ENCODE data around the gene FAM20C.
"Not testable (repeated sequence)": the region's sequence is repeated elsewhere in the genome, so short reads cannot be mapped to it uniquely, and the experiment has no call there.

FAM20C gene

DNA sequence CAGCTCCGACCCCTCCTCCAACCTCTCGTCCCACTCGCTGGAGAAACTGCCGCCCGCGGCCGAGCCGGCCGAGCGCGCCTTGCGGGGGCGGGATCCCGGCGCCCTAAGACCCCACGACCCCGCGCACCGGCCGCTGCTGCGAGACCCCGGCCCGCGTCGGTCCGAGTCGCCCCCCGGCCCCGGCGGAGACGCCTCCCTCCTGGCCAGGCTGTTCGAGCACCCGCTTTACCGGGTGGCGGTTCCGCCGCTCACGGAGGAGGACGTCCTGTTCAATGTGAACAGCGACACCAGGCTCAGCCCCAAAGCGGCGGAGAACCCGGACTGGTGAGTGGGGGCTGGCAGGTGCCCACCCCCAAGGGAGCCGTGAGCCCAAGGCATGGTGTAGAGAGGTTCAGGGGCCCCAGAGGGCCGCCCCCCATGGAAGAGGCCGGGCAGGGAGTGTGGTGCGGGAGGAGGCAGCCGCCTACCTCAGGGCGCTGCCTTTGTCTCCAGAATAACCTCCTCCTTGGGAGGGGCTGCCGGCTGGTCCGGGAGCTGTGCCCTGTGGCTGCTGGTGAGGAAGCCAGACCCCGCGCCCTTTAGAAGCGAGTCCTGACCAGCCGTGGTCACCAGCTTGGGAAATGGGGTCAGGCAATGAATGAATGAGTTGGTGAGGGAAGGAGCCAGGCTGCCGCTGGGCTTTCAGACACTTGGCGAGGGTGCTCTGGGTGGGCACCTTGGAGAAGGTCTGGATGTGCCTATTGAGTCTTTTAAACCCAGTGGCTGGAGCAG is 1.3 kb downstream of the FAM20C start:
- no peak for DNase-seq

DNA sequence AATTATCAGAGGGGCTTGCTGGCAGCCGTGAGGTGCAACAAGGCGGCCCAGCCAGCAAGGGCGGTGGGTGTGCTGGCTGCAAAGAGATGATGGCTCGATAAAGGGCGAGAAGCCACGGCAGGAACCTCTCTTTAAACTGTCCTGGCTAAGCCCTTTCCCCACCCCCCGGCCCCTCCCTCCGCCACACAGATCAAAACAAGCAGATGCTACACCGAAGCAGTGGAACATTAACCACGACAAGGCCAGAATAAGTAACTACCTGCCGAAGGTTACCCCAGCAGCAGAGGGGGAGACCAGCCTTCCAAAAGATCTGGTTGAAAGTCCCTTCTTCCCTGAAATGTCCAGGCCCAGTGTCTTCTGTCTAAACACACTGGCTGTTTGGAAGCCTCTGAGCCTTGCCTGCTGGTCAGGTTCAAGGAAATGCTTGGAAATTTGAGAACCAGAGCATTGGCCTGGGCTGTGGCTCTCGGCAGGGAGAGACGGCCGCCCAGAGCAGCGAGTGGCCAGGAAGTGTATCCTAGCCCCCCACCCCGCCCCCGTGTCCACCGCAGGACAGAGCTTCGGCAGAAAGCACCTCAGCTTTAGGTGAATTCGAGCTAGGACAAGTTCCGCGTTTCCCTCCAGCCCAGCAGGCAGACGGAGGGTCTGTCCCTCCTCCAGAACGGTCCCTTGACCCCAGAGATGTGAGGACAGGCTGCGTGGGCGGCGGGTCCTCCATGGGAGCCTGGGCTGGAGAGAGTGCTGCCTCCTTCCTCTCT is 2.1 kb downstream of the FAM20C start:
- DNase-seq: no peak

DNA sequence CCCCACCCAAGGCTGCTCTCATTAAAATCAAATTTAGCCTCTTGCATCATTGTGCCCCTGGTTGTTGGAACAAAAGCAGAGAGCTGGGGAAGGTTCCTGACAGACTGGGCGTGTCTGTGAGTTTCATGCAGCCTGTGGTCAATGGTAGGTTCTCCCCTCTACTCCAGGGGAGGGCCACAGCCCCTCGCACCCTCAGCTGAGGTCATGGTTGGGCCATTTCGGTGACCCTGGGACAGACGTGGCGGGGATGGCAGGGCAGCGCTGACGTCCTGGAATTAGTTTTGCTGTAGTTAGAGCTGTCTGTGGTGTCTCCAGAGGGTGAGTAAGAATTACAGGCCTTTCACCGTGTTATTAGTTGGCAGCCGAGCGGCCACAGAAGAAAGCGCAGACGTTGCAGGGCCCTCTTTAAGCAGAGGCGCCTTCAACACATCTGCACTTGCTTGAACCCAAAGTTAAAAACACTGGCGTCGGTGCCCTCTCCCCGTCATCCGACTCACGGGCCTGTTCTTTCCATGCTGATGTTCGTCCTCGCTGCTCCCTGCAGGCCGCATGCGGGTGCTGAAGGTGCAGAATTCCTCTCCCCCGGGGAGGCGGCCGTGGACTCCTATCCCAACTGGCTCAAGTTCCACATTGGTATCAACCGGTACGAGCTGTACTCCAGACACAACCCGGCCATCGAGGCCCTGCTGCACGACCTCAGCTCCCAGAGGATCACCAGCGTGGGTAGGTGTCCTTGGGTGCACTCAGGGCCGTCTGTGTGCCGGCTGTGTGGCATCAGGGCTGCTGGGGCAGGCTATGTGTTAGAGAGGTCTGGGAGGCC is 2.8 kb downstream of the FAM20C start:
- no peak for DNase-seq

DNA sequence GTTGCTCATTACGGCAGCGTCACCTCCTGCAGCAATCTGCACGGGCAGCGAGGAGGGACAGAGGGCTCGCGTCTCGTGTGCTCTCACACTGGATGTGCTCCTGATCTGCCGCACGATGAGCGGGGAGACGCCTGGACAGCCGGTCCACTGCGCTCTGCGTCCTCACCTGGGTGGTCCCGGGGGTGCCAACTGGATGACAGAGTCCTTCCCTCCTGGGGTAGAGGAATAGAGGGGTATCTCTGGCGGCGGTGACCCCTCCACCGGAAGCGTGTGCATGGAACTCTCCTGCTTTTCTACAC is 3.4 kb downstream of the FAM20C start:
- no peak for DNase-seq

DNA sequence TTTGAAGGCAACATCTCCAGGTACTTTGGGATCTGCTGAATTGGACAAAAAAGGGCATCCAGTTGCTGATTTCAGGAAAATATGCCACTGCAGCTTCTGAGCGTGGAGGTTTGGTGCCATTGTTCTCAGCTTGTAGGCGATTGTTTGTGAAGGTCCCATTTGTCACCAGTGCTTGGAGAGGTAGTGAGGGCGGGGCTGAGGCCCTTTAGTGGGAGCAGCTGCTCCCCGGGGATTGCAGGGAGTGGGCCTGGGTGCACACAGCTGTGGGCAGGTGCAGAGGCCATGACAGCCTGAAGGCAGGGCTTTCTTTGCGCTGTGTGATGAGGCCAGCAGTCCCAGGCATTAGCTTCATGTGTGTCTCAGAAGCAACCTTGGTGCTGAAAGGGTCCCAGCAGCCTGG is 3.9 kb downstream of the FAM20C start:
- no peak for DNase-seq

DNA sequence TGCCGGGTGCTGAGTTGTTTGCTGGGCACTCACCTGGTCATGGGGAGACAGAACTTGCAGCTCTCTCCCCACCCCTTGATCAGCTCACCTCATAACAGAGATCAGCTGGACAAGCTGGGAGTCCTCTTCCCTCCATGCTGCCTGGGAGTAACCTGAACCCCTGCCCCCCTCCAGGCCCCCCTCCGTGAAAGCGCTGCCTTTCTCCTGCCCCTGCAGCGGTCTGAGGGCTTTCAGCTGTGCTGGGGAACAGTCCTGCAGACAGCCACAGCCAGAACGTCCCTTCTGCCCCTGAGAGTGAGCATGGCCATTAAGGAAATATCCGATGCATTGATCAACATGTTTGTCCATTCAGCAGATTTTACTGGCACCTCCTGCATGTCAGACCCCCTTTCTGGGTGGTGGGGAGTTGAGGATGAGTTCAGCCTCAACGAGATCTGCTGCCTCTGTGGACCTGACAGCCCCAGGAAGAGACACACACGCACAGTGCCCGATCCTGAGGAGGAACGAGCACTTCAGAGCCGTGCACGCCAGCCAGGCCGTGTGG is 4.5 kb downstream of the FAM20C start:
- DNase-seq: no peak

DNA sequence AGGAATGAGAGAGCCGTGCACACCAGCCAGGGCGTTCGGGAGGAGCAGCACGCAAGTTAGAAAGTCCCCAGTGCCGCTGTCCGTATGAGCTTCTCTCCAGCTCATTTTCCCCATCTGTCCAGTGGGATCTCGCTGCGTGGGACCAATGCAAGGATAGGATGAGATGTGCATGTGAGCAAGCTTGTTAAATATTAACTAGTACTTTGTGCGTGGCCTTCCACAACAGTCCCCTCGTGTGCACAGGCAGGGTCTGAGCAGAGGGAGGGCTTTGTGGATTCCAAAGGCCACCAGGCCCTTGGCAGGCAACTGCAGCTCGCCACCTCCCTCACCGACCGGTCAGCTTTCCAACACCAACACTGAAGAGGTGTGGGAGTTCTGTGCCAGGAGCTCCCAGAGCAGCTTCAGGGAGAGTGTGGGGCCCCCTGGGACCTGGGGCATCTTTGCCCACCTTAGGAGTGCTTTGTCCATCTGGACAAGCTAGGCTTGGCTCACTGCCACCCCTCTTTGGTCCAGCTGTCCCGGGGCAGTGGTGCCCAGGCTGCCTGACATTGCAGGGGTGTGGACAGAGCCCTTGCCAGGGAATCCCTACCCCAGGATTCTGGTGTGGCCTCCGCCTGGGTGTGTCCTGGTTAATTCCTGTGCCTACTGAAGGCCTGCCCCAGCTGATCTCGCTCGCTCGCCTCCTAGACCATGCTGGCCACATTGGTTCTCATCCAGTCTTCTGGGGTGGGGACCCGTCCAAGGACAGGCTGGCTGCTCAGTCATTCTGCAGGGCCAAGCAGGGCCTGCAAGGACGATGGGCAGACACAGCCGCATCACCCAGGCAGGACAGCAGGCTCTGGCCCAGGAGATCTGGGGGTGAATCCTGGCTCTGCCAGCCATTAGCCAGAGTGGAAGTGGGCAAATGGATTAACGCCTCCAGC is 5.3 kb downstream of the FAM20C start:
- DNase-seq: no peak

DNA sequence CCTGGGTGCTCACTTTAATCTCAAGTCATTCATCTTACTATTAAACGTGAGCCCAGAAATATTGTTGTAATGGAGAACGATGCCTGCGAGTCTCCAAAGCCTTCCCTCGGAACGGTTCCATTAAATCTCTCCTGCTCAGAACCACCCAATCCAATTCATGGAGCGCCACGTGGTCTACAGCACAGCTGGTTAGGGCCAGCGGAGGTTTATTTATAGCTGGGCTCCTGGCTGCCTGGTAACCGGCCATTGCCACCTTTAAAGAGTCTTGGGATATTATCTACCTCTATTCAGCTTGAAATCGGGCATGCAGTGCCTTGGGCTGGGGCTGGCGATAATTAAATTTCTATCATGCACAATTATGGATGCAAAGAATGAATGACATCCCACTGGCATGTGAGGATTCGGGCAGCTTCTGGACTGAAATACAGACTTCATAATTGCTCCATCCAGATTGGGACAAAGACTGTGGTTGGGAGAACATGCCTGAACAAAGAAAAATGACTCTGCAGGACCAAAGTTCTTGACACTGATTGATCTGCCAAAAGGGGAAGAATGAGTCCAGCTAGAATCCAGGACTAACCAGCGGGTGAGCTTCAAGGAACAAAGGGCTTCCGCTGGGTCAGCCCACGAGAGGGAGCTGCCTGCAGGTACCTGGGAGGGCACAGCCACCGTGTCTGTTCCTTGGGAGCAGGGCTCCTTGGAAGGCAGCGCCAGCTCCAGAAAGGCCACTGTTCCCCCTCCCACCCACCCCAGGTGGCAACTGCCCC is 7.3 kb downstream of the FAM20C start:
- DNase-seq: no peak

DNA sequence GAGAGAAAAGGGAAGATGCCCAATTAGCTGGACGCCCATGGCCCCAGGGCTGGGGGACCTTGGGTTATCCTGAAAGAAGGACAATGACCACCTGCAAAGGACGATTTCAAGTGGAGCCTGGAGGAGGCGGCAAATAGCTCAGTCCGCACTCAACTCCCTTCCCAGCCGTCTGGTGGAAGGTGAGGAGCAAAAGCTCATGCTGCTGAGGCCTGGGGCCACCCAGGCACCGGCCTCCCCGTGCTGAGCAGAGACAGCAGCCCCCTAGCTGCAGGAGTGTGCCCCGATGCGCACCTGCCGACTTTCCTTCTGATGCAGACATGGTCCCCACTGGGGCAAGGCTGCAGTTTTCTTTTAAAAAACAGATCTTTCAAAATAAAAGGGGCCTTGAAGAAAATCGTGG is 7.9 kb downstream of the FAM20C start:
- DNase-seq: no peak

DNA sequence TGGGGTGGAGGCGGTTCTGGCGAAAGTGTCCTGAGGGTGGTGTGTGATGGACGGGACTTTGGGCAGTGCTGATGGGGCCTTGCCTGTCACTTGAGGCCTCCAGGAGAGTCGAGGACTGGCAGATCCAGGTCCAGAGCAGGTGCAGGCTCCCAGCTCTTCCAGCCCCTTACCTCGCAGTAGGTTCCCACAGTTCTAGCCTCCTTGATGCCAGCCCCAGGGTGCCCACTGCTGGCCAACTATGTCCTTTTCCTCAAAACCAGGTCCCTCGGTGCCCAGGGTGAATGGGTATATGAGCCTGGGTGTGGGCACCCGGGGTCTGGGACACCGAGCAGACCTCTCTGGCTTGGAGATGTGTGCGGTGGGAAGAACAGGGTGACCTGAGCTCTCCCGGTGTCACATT is 8.3 kb downstream of the FAM20C start:
- no peak for DNase-seq

DNA sequence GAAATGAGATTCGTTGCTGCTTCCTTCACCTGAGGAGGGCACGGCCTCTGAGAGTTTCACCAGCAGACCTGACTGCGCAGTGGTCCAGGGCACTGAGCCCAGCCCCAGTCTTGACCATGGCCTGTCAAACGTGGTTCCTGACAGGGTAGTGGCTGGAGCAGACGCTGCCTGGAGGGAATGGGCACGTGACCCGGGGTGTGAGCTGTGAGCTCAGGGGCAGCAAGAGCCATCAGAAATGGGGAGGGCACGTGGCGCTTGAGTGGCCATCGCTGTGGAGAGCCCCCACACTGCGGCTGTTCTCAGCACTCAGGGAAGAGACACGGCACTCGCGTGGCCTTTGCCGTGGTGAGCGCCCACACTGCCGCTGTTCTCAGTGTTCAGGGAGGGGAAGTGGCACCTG is 12.0 kb downstream of the FAM20C start:
- DNase-seq: no peak

DNA sequence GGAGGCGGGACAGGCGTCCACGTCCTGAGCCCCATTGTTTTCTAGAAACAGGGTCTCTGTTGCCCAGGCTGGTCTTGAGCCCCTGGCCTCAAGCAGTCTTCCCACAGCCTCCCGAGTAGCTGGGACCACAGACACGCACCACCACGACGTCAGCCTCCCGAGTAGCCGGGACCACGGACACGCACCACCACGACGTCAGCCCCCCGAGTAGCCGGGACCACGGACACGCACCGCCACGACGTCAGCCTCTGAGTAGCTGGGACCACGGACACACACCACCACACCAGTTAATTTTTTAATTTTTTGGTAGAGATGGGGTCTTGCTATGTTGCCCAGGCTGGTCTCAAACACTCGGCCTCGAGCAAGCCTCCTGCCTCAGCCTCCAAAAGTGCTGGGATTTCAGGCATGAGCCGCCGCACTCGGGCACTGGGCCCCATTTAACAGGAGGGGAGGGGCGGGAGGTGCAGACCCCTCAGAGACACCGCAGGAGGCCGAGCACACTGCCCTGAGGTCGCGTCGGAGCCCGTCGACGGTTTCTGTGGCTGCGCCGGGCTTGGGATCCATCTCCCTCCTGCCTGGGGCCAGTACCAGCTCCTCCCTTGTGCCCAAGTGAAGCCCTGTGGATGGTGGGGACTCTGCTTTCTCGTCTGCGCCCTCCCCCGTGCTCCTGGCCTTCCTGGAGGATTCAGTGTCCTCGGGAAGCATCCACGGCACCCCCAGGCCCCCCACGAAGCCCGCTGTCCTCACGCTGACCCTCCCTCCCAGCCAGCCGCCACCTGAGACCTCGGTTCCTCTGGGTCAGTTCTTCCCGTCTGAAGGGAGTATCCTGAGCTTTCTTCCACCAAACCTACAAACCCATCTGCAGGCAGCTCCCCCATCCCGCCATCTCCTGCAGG is 13.0 kb downstream of the FAM20C start:
- no peak for DNase-seq

DNA sequence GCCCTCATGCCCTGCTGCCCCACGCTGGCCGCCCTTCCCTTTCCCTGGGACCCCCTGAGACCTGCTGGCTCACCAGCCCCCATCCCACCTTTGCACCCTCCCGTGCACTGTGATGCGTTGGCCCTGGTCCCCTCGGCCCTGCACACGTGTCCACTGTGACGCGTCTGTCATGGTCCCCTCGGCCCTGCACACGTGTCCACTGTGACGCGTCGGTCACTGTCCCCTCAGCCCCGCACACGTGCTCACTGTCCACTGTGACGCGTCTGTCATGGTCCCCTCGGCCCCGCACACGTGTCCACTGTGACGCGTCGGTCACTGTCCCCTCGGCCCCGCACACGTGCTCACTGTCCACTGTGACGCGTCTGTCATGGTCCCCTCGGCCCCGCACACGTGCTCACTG is 14.0 kb downstream of the FAM20C start:
- not testable (repeated sequence) for DNase-seq

DNA sequence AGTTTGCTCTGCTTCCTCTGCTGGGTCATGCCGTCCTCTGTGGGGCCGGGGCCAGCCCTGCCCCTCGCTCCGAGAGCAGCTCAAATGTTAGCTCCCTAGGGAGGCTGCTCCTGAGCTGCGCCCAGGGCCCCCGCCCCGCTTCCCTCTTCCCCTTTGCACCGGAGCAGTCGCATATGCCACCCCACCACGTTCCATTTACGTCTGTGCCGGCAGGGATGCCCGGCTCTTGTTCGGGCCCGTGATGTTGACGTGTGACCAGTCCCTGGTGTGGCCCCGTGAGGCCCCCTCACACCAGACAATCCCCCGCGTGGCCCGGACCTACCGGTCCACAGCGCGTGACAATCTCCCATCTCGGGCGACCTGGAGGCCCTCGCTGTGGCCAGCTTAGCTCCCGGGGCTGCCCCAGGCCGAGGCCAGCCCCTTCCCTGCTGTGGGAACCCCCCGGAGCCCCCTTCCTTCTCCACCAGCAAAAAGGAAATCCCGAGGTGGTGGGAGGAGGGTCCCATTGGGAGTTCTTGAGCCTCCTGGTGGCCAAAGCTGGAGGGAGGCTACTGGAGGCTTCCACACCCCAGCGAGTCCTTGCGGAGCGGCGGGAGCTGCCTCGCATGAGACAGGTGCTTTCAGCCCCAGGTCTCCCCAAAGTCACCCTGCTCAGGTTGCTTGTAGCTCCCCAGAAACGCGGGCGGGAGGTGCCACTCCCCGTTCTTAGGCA is 15.2 kb downstream of the FAM20C start:
- no peak for DNase-seq

DNA sequence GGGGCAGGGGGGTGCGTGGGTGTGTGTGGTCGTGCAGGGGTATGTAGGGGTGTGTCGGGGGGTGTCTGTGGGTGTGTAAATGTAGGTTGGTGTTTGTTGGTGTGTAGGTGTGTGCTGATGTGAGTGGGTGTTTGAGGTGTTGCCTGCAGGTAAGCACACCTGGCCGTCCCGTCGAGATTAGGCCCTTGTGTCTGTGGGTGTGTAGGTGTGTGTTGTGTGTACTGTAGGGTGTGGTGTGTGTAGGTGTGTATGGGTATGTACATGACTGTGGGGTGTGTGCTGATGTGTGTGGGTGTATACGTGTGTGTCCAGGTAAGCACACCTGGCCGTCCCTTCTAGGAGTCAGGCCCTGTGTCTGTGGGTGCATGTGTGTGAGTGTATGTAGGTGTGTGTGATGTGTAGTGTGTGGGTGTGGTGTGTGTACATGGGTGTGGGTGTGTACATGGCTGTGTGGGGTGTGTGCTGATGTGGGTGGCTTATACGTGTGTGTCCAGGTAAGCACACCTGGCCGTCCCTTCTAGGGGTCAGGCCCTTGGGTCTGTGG is 15.8 kb downstream of the FAM20C start:
- no peak for DNase-seq

DNA sequence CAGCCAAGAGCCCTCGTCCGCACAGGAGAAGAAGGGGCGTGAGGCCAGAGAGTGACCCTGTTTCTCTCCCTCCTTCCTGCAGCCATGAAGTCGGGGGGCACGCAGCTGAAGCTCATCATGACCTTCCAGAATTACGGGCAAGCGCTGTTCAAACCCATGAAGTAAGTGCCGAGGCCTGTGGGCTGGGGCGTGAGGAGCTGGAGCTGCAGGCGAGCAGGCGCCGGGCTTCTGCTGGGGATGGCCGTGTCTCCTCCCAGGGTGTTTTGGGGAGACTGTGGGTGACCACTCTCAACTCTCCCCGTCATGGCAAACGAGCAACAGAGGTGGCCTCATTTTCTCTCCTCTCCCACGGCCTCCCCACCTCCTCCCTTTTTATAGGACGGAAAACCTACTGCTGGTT is 16.4 kb downstream of the FAM20C start:
- no peak for DNase-seq

DNA sequence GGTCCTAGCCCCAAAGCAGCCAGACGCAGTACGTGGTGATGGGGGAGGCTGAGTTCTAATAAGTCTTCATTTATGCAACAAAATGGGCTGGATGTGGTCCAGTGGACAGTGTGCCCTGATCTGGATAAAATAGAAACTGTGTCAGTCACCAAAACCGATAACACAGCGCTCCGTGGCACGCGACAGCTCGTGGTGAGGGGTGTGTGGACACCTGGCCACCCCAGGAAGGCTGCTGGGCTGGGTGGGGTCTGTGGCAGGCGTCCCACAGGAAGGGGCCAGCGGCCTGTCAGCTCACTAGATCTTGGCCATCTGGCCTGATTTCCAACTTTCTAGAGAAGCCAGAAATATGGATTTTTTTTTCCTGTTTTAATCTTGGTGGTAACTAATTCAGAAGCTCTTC is 17.0 kb downstream of the FAM20C start:
- DNase-seq: no peak

DNA sequence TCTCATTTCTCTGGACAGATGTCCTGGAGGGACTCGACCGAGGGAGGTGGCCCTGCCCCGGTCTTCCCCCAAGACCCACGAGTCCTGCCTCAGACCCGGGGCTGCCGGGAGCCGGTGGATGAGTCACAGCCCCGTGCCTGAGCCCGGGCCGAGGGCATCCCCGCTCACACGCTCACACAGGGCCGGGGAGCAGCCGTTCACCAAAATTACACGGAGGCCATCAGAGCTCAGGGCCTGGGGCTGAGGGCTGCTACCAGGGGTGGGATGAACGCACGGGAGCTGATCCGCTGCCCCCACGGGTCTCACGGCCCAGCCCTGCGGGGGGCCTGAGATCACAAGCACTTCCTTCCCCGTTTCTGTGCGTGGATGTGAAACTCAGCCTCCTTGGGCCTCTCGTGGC is 17.5 kb downstream of the FAM20C start:
- DNase-seq: no peak

DNA sequence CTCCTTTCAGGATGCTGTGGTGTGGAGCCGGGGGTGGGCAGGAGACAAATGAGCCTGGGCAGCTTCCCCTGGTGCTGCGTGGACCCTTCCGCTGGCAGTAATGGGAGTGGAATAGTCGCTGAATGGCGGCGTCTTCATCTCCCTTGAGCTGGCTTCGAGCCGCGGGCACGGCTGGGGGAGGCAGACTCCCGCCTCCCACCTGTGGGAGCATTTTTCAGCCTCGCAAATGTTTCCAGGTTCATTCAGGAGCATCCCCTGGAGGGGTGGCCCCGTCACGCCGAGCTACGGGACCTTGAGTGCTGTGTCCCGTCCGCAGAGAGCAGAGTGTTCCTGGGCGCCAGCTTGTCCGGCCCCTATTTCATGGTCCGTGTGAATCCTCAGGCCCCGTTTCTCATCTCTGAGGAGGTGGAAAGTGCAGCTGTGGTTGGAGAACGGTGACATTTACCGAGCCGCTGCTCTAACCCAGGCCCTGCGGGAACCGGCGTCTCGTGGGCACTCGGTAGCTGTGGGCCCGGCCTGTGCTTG is 18.1 kb downstream of the FAM20C start:
- DNase-seq: no peak

Data from activated gamma-delta T cell treated with Interleukin-2 at 50 U/mL for 16 hours (primary cell).